Colonic mucosa (tissue), 4 donors: ENCODE data around the gene CABLES1. TPM values are rescaled to one million over a fixed set of nuclear protein-coding genes. Genes with fewer than 3 reads are reported as not detected.

ENCODE experiments used
- DNase-seq: peaks from one replicate; pipeline ENCODE4 v3.0.0-alpha.2; 2020
- H3K27ac ChIP-seq: fragments of 200-600 bp; one replicate; pipeline ENCODE4 v1.8.0; 2021
- H3K27me3 ChIP-seq: fragments of 200-600 bp; one replicate; pipeline ENCODE4 v1.8.0; 2021
- H3K36me3 ChIP-seq: fragments of 200-600 bp; one replicate; pipeline ENCODE4 v1.8.0; 2021
- H3K4me1 ChIP-seq: fragments of 200-600 bp; one replicate; pipeline ENCODE4 v1.8.0; 2021; ENCODE audit warnings: mild to moderate bottlenecking
- H3K4me3 ChIP-seq: fragments of 200-600 bp; one replicate; pipeline ENCODE4 v1.8.0; 2021
- H3K9ac ChIP-seq, 2 donors: one replicate each; pipeline ENCODE4 v1.7.0; 2013; ENCODE audit warnings: control low read depth in 2 of 2, low read depth in 2 of 2, low read length in 2 of 2
- H3K9me3 ChIP-seq: fragments of 200-600 bp; one replicate; pipeline ENCODE4 v1.8.0; 2021
- intact Hi-C: fragments of 100-400 bp; cut with DNase I; formaldehyde crosslinking; loops from one replicate; pipeline ENCODE4 v1.14.1; 2022
- total RNA-seq, 2 donors: library from RNA; stranded (reverse); fragmentation: NEBNext Ultra II Directional in 1 of 2; extraction: Animal tissue kit (Norgen Biotek cat#: 25700) in 1 of 2; gene quantifications; one replicate each; pipeline ENCODE4 v1.2.1, GENCODE V29; 2021
- TF ChIP-seq, protein P1 (sequence below): fragments of 200-600 bp; IDR thresholded peaks from one replicate; pipeline ENCODE4 v1.8.0; 2022; ENCODE audit warnings: antibody characterized with exemption, mild to moderate bottlenecking
- donor health status: healthy.
- donor health status: DM: no; HTN: no; CAD: no.
- donor health status: DM: no; HTN: no; CAD: no.

CABLES1 gene
- total RNA-seq, 2 donors from 2014 or later: 4.2 to 6.2 TPM

DNA sequence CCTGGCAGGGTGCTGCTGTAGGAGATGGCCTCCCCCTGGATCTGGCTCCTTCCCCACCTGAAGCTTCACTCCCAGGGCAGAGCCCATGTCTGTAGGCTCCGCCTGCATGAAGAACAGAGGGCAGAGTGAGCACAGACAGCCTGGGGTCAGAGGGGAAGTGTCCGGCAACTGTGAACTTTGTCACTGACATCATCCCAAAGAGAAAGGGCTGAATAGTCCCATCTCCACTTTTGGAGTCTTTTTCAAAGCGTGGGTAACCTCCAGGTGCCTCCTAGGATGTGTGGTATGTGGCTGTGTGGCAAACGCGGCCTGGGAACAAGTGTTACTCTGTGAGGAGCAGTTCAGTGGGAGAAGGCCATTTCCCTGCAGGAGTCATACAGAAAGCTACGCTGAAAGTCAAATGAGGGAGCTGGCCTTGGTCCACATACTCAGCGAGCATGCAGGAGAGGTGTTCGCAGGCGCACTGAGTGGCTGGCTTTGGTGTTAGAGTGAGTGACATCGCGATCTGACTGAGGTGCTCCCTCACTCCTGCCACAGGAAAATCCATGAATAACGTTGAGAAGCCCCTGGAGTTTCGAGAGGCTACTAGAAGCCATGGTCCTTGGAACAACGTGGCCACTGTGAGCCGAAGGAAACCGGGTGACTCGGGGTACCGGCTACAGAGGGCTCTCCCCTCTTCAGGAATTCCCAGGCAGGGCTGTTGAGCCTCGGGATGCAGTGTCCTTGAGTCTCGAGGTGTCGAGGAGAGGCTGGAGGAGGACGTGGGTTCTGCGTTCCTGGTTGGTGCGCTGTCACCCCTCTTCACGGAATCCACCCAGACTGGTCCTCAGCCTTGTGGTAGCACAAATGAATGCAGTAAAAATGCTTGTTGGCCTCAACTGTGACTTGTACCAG is 54.7 kb downstream of the CABLES1 start:
- TF ChIP-seq, protein P1, sequence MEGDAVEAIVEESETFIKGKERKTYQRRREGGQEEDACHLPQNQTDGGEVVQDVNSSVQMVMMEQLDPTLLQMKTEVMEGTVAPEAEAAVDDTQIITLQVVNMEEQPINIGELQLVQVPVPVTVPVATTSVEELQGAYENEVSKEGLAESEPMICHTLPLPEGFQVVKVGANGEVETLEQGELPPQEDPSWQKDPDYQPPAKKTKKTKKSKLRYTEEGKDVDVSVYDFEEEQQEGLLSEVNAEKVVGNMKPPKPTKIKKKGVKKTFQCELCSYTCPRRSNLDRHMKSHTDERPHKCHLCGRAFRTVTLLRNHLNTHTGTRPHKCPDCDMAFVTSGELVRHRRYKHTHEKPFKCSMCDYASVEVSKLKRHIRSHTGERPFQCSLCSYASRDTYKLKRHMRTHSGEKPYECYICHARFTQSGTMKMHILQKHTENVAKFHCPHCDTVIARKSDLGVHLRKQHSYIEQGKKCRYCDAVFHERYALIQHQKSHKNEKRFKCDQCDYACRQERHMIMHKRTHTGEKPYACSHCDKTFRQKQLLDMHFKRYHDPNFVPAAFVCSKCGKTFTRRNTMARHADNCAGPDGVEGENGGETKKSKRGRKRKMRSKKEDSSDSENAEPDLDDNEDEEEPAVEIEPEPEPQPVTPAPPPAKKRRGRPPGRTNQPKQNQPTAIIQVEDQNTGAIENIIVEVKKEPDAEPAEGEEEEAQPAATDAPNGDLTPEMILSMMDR: no peak
- no peaks in the 10 kb centered on the region for H3K36me3 ChIP-seq
- no peak overlapping the region for H3K4me3 ChIP-seq
- no peak overlapping the region for H3K27ac ChIP-seq
- no peak for DNase-seq
- no peaks in the 10 kb centered on the region for H3K9me3 ChIP-seq
- H3K4me1 ChIP-seq: no peaks in the 10 kb centered on the region
- H3K9ac ChIP-seq: no peak overlapping the region
- intact Hi-C loops: no loop called here
- no peaks in the 10 kb centered on the region for H3K27me3 ChIP-seq

DNA sequence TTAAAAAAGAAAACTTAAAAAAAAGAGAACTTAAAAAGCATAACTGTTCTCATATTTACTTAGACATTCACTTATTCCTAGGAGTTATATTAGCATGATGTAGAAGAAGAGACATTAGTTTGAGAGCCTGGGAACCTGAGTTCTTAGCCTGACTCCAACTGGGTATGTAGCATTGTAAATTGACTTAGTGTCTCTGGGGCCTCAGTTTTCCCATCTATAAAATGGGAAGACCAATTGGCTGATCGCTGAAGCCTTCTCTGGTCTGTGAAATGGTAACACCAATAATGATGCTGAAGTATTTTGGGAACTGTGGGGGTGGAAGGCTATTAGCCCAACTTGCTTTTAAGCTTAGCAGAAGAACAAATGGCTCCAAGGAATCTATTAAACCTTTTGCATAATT is 55.9 kb downstream of the CABLES1 start:
- no peak overlapping the region for H3K27ac ChIP-seq
- no peak overlapping the region for H3K4me3 ChIP-seq
- no peak overlapping the region for H3K9ac ChIP-seq
- no peaks in the 10 kb centered on the region for H3K27me3 ChIP-seq
- DNase-seq: no peak
- intact Hi-C loops: no loop called here
- peaks cover 7% of the 10 kb centered on the region for H3K4me1 ChIP-seq
- TF ChIP-seq, protein P1: no peak
- H3K9me3 ChIP-seq: no peaks in the 10 kb centered on the region
- no peaks in the 10 kb centered on the region for H3K36me3 ChIP-seq

DNA sequence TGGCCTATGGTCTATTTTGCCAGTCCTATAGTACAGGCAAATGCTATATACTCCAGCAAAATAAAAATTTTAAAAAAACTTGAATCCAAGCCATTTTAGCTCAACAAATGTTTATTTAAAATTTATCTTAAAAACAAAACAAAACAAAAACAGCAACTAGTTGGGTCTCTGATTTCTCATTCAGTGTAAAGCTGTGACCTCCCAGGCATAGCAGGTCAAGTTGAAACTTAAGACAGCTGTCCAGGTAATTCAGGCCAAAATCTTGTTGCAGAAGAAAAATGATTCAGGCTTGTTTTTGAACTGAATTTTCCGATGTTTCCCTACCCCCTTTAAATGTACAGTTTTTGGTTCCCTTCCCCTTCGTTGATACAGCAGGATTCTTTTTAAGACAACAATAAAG is 58.5 kb downstream of the CABLES1 start:
- intact Hi-C loops: no loop called here
- Histone ChIP-seq H3K9ac (no peak overlapping the region), H3K9me3 (no peaks in the 10 kb centered on the region), H3K27ac (no peak overlapping the region), H3K36me3 (no peaks in the 10 kb centered on the region), H3K27me3 (no peaks in the 10 kb centered on the region), H3K4me3 (no peak overlapping the region), H3K4me1 (peaks cover 7% of the 10 kb centered on the region)
- TF ChIP-seq, protein P1: no peak
- no peak for DNase-seq

DNA sequence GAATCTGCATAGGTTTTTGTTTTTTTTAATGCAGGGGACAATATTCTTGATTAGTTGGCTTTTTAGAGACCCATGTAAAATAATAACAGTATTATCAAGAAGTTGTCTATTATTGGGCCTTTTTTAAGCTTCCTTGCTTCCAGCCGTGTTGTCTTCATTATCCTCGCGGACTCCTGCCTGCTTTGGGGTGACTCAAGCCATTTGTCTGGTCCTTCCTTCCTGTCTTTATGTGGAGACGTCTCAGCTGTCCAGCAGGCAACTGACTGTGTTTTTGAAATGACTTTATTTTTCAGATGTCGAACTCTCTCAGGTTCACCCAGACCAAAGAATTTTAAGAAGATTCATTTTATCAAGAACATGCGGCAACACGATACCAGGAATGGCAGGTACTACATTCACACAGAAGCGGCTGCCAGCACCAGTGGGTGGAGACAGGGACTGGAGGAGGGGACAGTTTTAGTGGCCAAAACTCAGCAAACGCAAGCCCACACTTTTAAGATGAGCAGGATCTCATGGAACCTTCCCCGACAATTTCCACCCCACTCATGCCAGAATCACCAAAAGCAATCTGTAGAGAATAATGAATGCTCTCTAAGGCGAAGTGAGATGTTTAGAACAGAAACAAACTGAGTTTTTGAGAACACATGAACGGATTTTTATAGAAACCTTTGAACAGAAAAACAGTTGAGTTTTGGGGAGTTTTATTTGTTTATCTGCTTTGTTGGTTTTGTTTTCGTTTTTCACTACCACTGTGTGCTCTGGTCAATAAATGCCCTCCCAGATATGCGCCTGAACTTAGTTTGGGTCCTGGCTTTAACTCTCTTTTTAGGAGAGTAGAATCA is 59.1 kb downstream of the CABLES1 start:
- TF ChIP-seq, protein P1: no peak
- H3K27ac ChIP-seq: peak overlapping the region; percentile 25

DNA sequence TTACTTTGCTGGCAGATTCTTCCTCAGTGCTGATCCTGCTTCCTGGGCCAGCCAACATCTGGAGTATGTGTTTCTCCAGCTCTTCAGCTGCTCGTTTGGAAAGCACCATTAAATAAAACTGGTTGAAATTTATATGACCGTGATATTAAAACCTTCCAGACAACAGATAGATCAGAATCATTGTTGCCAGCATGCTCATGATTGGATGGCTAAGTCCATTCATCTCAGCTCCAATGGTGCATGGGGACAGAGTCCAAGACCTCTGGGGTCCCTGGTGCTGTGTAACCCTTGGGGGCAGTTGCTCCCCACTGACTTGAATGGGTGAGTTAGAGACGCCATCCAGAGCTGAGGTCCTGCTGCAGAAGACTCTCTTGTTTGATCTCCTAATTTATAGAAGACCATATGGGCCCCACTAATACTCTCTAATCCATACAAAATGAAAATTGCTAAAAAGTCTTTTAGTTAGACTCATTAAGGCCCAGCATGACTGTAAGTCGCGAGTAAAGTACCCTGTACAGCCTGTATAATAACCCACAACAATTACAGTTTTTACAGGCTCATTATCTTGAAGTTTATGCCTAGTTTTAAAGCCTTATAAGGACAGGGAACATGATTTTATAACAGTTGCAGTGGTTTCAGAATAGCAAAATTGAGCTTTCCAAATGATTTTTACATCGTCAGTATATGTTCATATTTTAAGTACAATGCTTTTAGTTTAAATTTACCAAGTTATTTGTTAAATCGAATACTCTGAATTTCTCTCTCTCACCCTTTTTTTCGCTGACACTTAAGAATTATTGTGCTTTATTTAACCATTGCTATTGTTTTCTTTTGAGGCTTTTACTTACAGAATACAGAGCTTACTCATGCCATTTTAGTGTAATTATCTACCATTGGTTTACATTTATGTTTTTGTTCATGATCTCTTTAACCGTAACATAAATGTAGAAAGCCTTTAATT is 60.0 kb downstream of the CABLES1 start:
- intact Hi-C loops: no loop called here
- no peaks in the 10 kb centered on the region for H3K9me3 ChIP-seq
- TF ChIP-seq, protein P1: no peak
- no peaks in the 10 kb centered on the region for H3K27me3 ChIP-seq
- H3K9ac ChIP-seq: no peak overlapping the region
- no peak overlapping the region for H3K27ac ChIP-seq
- peaks cover 7% of the 10 kb centered on the region for H3K4me1 ChIP-seq
- no peak overlapping the region for H3K4me3 ChIP-seq
- H3K36me3 ChIP-seq: no peaks in the 10 kb centered on the region
- DNase-seq: no peak

More for the DNA sequence above, 59.1 kb downstream of the CABLES1 start:
- H3K4me3 ChIP-seq: no peak overlapping the region
- H3K4me1 ChIP-seq: peaks cover 7% of the 10 kb centered on the region
- H3K9ac ChIP-seq: no peak overlapping the region
- intact Hi-C loops: no loop called here
- H3K27me3 ChIP-seq: no peaks in the 10 kb centered on the region
- no peaks in the 10 kb centered on the region for H3K36me3 ChIP-seq
- H3K9me3 ChIP-seq: no peaks in the 10 kb centered on the region
- DNase-seq: no peak
